ENCODE data around the gene DOK6. TPM values are rescaled to one million over a fixed set of nuclear protein-coding genes. Genes with fewer than 3 reads are reported as not detected.

The DOK6 gene
- total and polyA plus RNA-seq, 9 of the 15 experiments (the other 6 are each of a cell fraction or from before 2014, with no cell fraction given), result not detected

- TF ChIP-seq TOE1 (IDR thresholded peaks at IDR 0.05; ENCODE audit: borderline replicate concordance) (peak; percentile 54; the same call in 1 of the 2 replicates), TOE1 (CRISPR knock-in tag; IDR thresholded peaks at IDR 0.05; ENCODE audit: borderline replicate concordance, low read depth) (no peak), GTF2E2 (tag; IDR thresholded peaks at IDR 0.05) (no peak), KAT2B (IDR thresholded peaks at IDR 0.05; ENCODE audit: low read depth, low read length) (no peak), ZNF589 (CRISPR knock-in tag; IDR thresholded peaks at IDR 0.05; ENCODE audit: low read depth) (no peak), TSC22D4 (tag; IDR thresholded peaks at IDR 0.05) (no peak), NCOA6 (IDR thresholded peaks at IDR 0.05) (no peak), THRA (IDR thresholded peaks at IDR 0.05) (no peak), ZNF212 (CRISPR knock-in tag; IDR thresholded peaks at IDR 0.05) (no peak), MAFF (IDR thresholded peaks at IDR 0.05; ENCODE audit: low read length) (no peak), MAX (CRISPR knock-in tag; IDR thresholded peaks at IDR 0.05) (no peak), ZKSCAN1 (IDR thresholded peaks at IDR 0.05; ENCODE audit: low read depth, low read length) (no peak), MYNN (IDR thresholded peaks at IDR 0.05) (no peak), MYNN (CRISPR knock-in tag; IDR thresholded peaks at IDR 0.05) (no peak), KLF10 (CRISPR knock-in tag; IDR thresholded peaks at IDR 0.05) (no peak), SMAD4 (CRISPR knock-in tag; conservative IDR thresholded peaks at IDR 0.05) (no peak), ARID4B (CRISPR knock-in tag; IDR thresholded peaks at IDR 0.05) (no peak), MTA1 (IDR thresholded peaks at IDR 0.05; ENCODE audit: borderline replicate concordance) (peak; percentile 69; the same call in 1 of the 2 replicates), TGIF2 (CRISPR knock-in tag; IDR thresholded peaks at IDR 0.05) (no peak), ADNP (tag; IDR thresholded peaks at IDR 0.05) (no peak), MCM7 (IDR thresholded peaks at IDR 0.05) (no peak), SMARCE1 (IDR thresholded peaks at IDR 0.05) (no peak), DLX4 (CRISPR knock-in tag; IDR thresholded peaks at IDR 0.05) (no peak)
Observed at GRCh38 chr18:69838620-69839411, 438.1 kb downstream of the DOK6 start (continued).
